Measurements from ENCODE around the gene MAML2.

DNA sequence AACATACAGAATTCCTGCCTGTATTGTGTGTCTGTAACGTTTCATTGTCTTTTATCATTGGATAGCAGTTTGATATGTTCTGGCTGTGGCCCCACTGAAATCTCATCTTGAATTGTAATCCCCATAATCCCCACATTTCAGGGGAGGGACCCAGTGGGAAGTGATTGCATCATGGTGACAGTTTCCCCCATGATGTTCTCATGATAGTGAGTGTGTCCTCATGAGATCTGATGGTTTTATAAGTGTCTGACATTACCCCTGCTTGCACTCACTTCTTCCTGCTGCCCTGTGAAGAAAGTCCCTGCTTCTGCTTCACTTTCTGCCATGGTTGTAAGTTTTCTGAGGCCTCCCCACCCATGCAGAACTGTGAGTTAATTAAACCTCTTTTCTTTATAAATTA lies 399.4 kb downstream of the MAML2 start:
- TF ChIP-seq, protein P1, sequence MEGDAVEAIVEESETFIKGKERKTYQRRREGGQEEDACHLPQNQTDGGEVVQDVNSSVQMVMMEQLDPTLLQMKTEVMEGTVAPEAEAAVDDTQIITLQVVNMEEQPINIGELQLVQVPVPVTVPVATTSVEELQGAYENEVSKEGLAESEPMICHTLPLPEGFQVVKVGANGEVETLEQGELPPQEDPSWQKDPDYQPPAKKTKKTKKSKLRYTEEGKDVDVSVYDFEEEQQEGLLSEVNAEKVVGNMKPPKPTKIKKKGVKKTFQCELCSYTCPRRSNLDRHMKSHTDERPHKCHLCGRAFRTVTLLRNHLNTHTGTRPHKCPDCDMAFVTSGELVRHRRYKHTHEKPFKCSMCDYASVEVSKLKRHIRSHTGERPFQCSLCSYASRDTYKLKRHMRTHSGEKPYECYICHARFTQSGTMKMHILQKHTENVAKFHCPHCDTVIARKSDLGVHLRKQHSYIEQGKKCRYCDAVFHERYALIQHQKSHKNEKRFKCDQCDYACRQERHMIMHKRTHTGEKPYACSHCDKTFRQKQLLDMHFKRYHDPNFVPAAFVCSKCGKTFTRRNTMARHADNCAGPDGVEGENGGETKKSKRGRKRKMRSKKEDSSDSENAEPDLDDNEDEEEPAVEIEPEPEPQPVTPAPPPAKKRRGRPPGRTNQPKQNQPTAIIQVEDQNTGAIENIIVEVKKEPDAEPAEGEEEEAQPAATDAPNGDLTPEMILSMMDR (IDR thresholded peaks at IDR 0.05): no peak
- TF ChIP-seq POLR2A (IDR thresholded peaks at IDR 0.05): no peak

All from esophagus squamous epithelium (tissue), 4 donors.